Fibroblast of the aortic adventitia (primary cell): ENCODE results near the gene GUCA2B. TPM values are rescaled to one million over a fixed set of nuclear protein-coding genes. Genes with fewer than 3 reads are reported as not detected.

Experiments used
- DNase-seq: peaks from one replicate; pipeline ENCODE4 v3.0.0-alpha.2; 2010; ENCODE audit warnings: low read depth
- H3K4me3 ChIP-seq: 2 replicates; pipeline ENCODE4 v1.5.1; 2011; ENCODE audit warnings: low read depth, mild to moderate bottlenecking, control low read depth, low read length, moderate library complexity
- total RNA-seq: library from RNA; depleted of rRNA; stranded (reverse); fragments of >200 nt; gene quantifications from 2 replicates; pipeline ENCODE4 v1.2.3, GENCODE V29; 2012; ENCODE audit warnings: low replicate concordance
- TF ChIP-seq, protein P1 (sequence below): IDR thresholded peaks from 2 replicates; pipeline ENCODE4 v1.5.1; 2011; ENCODE audit warnings: mild to moderate bottlenecking, low read length, control low read depth, inconsistent platforms; ENCODE audit not compliant: insufficient read depth

The GUCA2B gene
- total RNA-seq, 1 donor, result not detected

DNA sequence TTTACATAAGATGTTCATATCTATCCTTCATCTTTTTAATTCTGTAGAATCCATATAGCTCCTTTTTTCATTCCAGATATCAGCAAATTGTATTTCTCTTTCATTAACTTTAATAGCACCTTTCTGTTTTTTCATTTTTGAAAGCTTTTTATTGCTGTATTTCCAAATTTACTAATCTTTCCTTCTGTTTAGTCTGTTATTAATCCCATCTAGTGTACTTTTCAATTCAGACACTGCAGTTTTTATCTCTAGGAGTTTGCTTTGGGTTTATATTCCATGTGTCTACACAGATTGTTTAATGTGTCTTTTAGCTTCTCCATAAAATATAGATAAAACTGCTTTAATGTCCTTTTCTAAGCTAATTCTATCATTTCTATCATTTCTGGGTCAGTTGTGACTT lies 48.8 kb downstream of the GUCA2B start:
- TF ChIP-seq, protein P1, sequence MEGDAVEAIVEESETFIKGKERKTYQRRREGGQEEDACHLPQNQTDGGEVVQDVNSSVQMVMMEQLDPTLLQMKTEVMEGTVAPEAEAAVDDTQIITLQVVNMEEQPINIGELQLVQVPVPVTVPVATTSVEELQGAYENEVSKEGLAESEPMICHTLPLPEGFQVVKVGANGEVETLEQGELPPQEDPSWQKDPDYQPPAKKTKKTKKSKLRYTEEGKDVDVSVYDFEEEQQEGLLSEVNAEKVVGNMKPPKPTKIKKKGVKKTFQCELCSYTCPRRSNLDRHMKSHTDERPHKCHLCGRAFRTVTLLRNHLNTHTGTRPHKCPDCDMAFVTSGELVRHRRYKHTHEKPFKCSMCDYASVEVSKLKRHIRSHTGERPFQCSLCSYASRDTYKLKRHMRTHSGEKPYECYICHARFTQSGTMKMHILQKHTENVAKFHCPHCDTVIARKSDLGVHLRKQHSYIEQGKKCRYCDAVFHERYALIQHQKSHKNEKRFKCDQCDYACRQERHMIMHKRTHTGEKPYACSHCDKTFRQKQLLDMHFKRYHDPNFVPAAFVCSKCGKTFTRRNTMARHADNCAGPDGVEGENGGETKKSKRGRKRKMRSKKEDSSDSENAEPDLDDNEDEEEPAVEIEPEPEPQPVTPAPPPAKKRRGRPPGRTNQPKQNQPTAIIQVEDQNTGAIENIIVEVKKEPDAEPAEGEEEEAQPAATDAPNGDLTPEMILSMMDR, result no peak
- no peak for DNase-seq
- H3K4me3 ChIP-seq, result no peak overlapping the region

Other genes with a start within 250 kb of the GUCA2B start
- 1.1 and 1.2 TPM in 2 replicates for gene HIVEP3, start 234.5 kb upstream of the GUCA2B start, total RNA-seq
- gene GUCA2A, start 11.3 kb downstream of the GUCA2B start, total RNA-seq, result not detected in 2 replicates
- gene FOXJ3, start 181.8 kb downstream of the GUCA2B start, total RNA-seq, result 17.4 and 38.0 TPM in 2 replicates
- 0.09 TPM in 1 of 2 replicates, not detected in the other for gene RIMKLA, start 227.4 kb downstream of the GUCA2B start, total RNA-seq